Liver (tissue), 9 donors: ENCODE data around the gene SOX13. TPM values are rescaled to one million over a fixed set of nuclear protein-coding genes. Genes with fewer than 3 reads are reported as not detected.

Experiments used
- DNase-seq: peaks from one replicate; pipeline ENCODE4 v3.0.0-alpha.2; 2017; ENCODE audit warnings: low spot score
- H3K27ac ChIP-seq, 2 donors: one replicate each; pipeline ENCODE4 v1.7.0; 2013; ENCODE audit warnings: inconsistent platforms in 2 of 2, low read length in 2 of 2, control low read depth in 1 of 2, low read depth in 1 of 2, mild to moderate bottlenecking in 1 of 2
- H3K27me3 ChIP-seq, 4 donors: one replicate each; pipeline versions ENCODE4 v1.6.1 to v1.7.0; 2013; ENCODE audit warnings: low read length in 3 of 4, inconsistent platforms in 1 of 4, mild to moderate bottlenecking in 1 of 4, moderate library complexity in 1 of 4; ENCODE audit not compliant: control insufficient read depth in 4 of 4, insufficient read depth in 4 of 4
- H3K36me3 ChIP-seq, 4 donors: one replicate each; pipeline versions ENCODE4 v1.6.1 to v1.7.0; 2013; ENCODE audit warnings: low read length in 3 of 4, mild to moderate bottlenecking in 3 of 4, low read depth in 1 of 4, moderate library complexity in 1 of 4; ENCODE audit not compliant: control insufficient read depth in 4 of 4, insufficient read depth in 3 of 4
- H3K4me1 ChIP-seq, 4 donors: one replicate each; pipeline versions ENCODE4 v1.6.1 to v1.7.0; 2013; ENCODE audit warnings: low read length in 3 of 4, mild to moderate bottlenecking in 3 of 4, moderate library complexity in 1 of 4; ENCODE audit not compliant: control insufficient read depth in 4 of 4, insufficient read depth in 4 of 4
- H3K4me3 ChIP-seq, 3 donors: one replicate each; pipeline versions ENCODE4 v1.6.1 to v1.7.0; 2013; ENCODE audit warnings: low read length in 3 of 3, control low read depth in 1 of 3, low read depth in 1 of 3, mild to moderate bottlenecking in 1 of 3
- H3K9ac ChIP-seq, 2 donors: one replicate each; pipeline ENCODE4 v1.7.0; 2013; ENCODE audit warnings: low read length in 2 of 2, mild to moderate bottlenecking in 2 of 2, moderate library complexity in 2 of 2, control low read depth in 1 of 2, low read depth in 1 of 2
- H3K9me3 ChIP-seq, 4 donors: one replicate each; pipeline versions ENCODE4 v1.6.1 to v1.7.0; 2013; ENCODE audit warnings: low read length in 3 of 4; ENCODE audit not compliant: control insufficient read depth in 4 of 4
- ATF3 ChIP-seq: IDR thresholded peaks from 2 replicates; pipeline ENCODE4 v1.6.1; 2016; ENCODE audit warnings: antibody characterized with exemption
- EGR1 ChIP-seq, 2 donors: IDR thresholded peaks; 2 replicates each; pipeline ENCODE4 v1.6.1; 2016 to 2018; ENCODE audit warnings: antibody characterized with exemption in 2 of 2, low read depth in 2 of 2
- FOXA1 ChIP-seq: IDR thresholded peaks from 2 replicates; pipeline ENCODE4 v1.6.1; 2016; ENCODE audit warnings: antibody characterized with exemption
- FOXA2 ChIP-seq: IDR thresholded peaks from 2 replicates; pipeline ENCODE4 v1.6.1; 2016; ENCODE audit warnings: antibody characterized with exemption
- GABPA ChIP-seq, 2 donors: IDR thresholded peaks in 1 of 2; conservative IDR thresholded peaks in 1 of 2; 2 replicates each; pipeline ENCODE4 v1.6.1; 2016; ENCODE audit warnings: antibody characterized with exemption in 2 of 2, mild to moderate bottlenecking in 1 of 2, moderate library complexity in 1 of 2
- HNF4G ChIP-seq: IDR thresholded peaks from 2 replicates; pipeline ENCODE4 v1.6.1; 2016; ENCODE audit warnings: antibody characterized with exemption
- JUND ChIP-seq, 2 donors: IDR thresholded peaks; 2 replicates each; pipeline ENCODE4 v1.6.1; 2016; ENCODE audit warnings: antibody characterized with exemption in 2 of 2
- MAX ChIP-seq: IDR thresholded peaks from 2 replicates; pipeline ENCODE4 v1.6.1; 2016; ENCODE audit warnings: antibody characterized with exemption
- NR2F2 ChIP-seq: IDR thresholded peaks from 2 replicates; pipeline ENCODE4 v1.6.1; 2016; ENCODE audit warnings: antibody characterized with exemption
- REST ChIP-seq: IDR thresholded peaks from 2 replicates; pipeline ENCODE4 v1.6.1; 2016; ENCODE audit warnings: antibody characterized with exemption, mild to moderate bottlenecking
- RXRA ChIP-seq, 2 donors: IDR thresholded peaks; 2 replicates each; pipeline ENCODE4 v1.6.1; 2017 to 2018; ENCODE audit warnings: antibody characterized with exemption in 2 of 2, mild to moderate bottlenecking in 1 of 2
- SP1 ChIP-seq: IDR thresholded peaks from 2 replicates; pipeline ENCODE4 v1.6.1; 2018; ENCODE audit warnings: antibody characterized with exemption, mild to moderate bottlenecking
- TAF1 ChIP-seq: conservative IDR thresholded peaks from 2 replicates; pipeline ENCODE4 v1.6.1; 2016; ENCODE audit warnings: antibody characterized with exemption, mild to moderate bottlenecking
- YY1 ChIP-seq: IDR thresholded peaks from 2 replicates; pipeline ENCODE4 v1.6.1; 2016; ENCODE audit warnings: antibody characterized with exemption, mild to moderate bottlenecking
- WGBS: extraction: QIAGEN DNeasy Blood & Tissue Kit; methylation state at CpG from one replicate; pipeline ENCODE4 v1.1.7; 2013; 5-methylcytosine and 5-hydroxymethylcytosine counted together
- polyA plus RNA-seq, 2 donors: library from polyadenylated mRNA; stranded (reverse) in 1 of 2; unstranded in 1 of 2; fragments of 200-250 nt in 1 of 2; fragments of >200 nt in 1 of 2; fragmentation: Nextera tagmentation in 1 of 2; extraction: Ambion mirVana in 1 of 2; gene quantifications; one replicate each; pipeline versions ENCODE4 v1.2.1 to v1.2.3, GENCODE V29; 2013 to 2015
- total RNA-seq, 2 donors: library from RNA; depleted of rRNA; stranded (reverse); fragments of >200 nt; gene quantifications; one replicate each; pipeline ENCODE4 v1.2.3, GENCODE V29; 2014
- TF ChIP-seq, protein P1 (sequence below): IDR thresholded peaks from 2 replicates; pipeline ENCODE4 v1.6.1; 2016; ENCODE audit warnings: antibody characterized with exemption
- TF ChIP-seq, protein P2 (sequence below): fragments of 150-350 bp; IDR thresholded peaks from 2 replicates; pipeline ENCODE4 v1.5.1; 2017; ENCODE audit warnings: improper control_type of control experiment, low read depth, low read length; ENCODE audit not compliant: missing input control
- donor health status: healthy.
- donor health status: healthy.
- donor health status: healthy.
- donor health status: healthy.
- donor health status: healthy.

The SOX13 gene
- total and polyA plus RNA-seq, 4 donors, result 7.8 to 15.5 (median 8.7) TPM

DNA sequence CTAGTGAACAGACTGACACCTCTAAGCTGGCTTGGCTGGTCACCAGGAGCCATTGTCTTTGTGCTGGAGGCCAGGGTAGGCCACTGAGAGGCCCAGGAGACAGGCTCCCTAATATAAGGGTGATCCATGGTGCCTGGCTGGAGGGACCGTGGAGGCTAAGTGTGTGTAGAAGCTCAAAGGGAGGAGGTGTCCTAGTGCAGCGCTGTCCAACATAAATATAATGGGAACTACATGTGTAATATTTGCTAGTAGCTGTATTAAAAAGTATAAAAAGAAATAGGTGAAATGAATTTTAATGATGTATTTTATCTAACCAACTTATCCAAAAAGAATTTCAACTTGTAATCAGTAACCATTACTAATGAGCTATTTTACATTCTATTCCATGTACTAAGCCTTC, 35.0 kb downstream of the SOX13 start:
- WGBS, result 96% methylated on average over 2 of the region's 2 CpGs
- Histone ChIP-seq H3K4me1 (peaks cover 0 to 14% (median 8%) of the 10 kb centered on the region in 4 donors), H3K27ac (no peak overlapping the region), H3K4me3 (no peak overlapping the region), H3K9ac (no peak overlapping the region), H3K9me3 (no peaks in the 10 kb centered on the region), H3K36me3 (no peaks in the 10 kb centered on the region), H3K27me3 (no peaks in the 10 kb centered on the region)
- TF ChIP-seq NR2F2 (no peak), EGR1 (IDR thresholded peaks at IDR 0.05; ENCODE audit: low read depth in 2 of 2) (no peak), JUND (IDR thresholded peaks at IDR 0.05) (no peak), FOXA2 (no peak), REST (no peak), MAX (no peak), HNF4G (no peak), FOXA1 (no peak), YY1 (no peak), RXRA (IDR thresholded peaks at IDR 0.05) (no peak), SP1 (no peak), TAF1 (no peak), ATF3 (no peak), GABPA (IDR thresholded peaks at IDR 0.05 in 1 of 2, conservative IDR thresholded peaks at IDR 0.05 in 1 of 2) (no peak)
- TF ChIP-seq, protein P1, sequence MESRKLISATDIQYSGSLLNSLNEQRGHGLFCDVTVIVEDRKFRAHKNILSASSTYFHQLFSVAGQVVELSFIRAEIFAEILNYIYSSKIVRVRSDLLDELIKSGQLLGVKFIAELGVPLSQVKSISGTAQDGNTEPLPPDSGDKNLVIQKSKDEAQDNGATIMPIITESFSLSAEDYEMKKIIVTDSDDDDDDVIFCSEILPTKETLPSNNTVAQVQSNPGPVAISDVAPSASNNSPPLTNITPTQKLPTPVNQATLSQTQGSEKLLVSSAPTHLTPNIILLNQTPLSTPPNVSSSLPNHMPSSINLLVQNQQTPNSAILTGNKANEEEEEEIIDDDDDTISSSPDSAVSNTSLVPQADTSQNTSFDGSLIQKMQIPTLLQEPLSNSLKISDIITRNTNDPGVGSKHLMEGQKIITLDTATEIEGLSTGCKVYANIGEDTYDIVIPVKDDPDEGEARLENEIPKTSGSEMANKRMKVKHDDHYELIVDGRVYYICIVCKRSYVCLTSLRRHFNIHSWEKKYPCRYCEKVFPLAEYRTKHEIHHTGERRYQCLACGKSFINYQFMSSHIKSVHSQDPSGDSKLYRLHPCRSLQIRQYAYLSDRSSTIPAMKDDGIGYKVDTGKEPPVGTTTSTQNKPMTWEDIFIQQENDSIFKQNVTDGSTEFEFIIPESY, result no peak
- TF ChIP-seq, protein P2, sequence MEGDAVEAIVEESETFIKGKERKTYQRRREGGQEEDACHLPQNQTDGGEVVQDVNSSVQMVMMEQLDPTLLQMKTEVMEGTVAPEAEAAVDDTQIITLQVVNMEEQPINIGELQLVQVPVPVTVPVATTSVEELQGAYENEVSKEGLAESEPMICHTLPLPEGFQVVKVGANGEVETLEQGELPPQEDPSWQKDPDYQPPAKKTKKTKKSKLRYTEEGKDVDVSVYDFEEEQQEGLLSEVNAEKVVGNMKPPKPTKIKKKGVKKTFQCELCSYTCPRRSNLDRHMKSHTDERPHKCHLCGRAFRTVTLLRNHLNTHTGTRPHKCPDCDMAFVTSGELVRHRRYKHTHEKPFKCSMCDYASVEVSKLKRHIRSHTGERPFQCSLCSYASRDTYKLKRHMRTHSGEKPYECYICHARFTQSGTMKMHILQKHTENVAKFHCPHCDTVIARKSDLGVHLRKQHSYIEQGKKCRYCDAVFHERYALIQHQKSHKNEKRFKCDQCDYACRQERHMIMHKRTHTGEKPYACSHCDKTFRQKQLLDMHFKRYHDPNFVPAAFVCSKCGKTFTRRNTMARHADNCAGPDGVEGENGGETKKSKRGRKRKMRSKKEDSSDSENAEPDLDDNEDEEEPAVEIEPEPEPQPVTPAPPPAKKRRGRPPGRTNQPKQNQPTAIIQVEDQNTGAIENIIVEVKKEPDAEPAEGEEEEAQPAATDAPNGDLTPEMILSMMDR, result no peak
- no peak for DNase-seq
